Thyroid gland (tissue), 4 donors: ENCODE measurements around the gene AFG3L2. TPM values are rescaled to one million over a fixed set of nuclear protein-coding genes. Genes with fewer than 3 reads are reported as not detected.

Source experiments
- small RNA-seq: library from RNA; depleted of rRNA; stranded (forward); fragments of <200 nt; gene quantifications from one replicate; pipeline ENCODE3, GENCODE V24; 2016
- total RNA-seq, 4 donors: library from RNA; depleted of rRNA; stranded (reverse); fragments of >200 nt; gene quantifications; one replicate each; pipeline ENCODE4 v1.2.3, GENCODE V29; 2016

AFG3L2 gene
- total RNA-seq, 4 donors from 2014 or later = 60.9 to 92.4 (median 84.7) TPM

Small RNA genes within 50 kb of the gene (small RNA-seq; reads per million reads assigned to genes)
- not detected for gene RNU6-170P
- not detected for gene RNU7-129P

Other genes with a start within 250 kb of the AFG3L2 start
- under 1 TPM in 1 of 4 donors, not detected in 3; 0.67 TPM for gene CIDEA, start 122.9 kb downstream of the AFG3L2 start, total RNA-seq
- 100 to 1,000 TPM in 3 of 4 donors, 10 to 100 TPM in 1; 91.9 to 157 (median 124) TPM for gene TUBB6, start 69.0 kb downstream of the AFG3L2 start, total RNA-seq
- gene PRELID3A, start 30.7 kb upstream of the AFG3L2 start, total RNA-seq = 1 to 10 TPM; 1.6 to 6.2 (median 3.2) TPM